GM21423 (cell line): Measurements from ENCODE around the gene NUTM2F.
"Not testable (repeated sequence)": the region's sequence is repeated elsewhere in the genome, so short reads cannot be mapped to it uniquely, and the experiment has no call there.

Source experiments
- ATAC-seq: cut with Tn5 transposase; IDR thresholded peaks from one replicate; pipeline ENCODE4 v1.9.1; 2021; ENCODE audit warnings: mild to moderate bottlenecking, moderate library complexity; ENCODE audit not compliant: unreplicated experiment

Gene NUTM2F

GRCh38 chr9:94328544-94328943, at the start of gene NUTM2F:
Gene NUTM2F, minus strand, starts transcription at chr9:94328644. Its CDS starts 21 bp downstream, at chr9:94328623.
- ATAC-seq = not testable (repeated sequence)

GRCh38 chr9:94375197-94375596, 46.8 kb upstream of the NUTM2F start:
- peak; percentile 52 for ATAC-seq

GRCh38 chr9:94374176-94375056, 46.0 kb upstream of the NUTM2F start:
- peak; percentile 90 for ATAC-seq

- ATAC-seq = not testable (repeated sequence)
Observed at GRCh38 chr9:94373779-94374175, 45.3 kb upstream of the NUTM2F start.

GRCh38 chr9:94370266-94370665, 41.8 kb upstream of the NUTM2F start:
- not testable (repeated sequence) for ATAC-seq

- ATAC-seq = not testable (repeated sequence)
Observed at GRCh38 chr9:94364093-94364614, 35.7 kb upstream of the NUTM2F start.

- not testable (repeated sequence) for ATAC-seq
Observed at GRCh38 chr9:94357158-94357557, 28.7 kb upstream of the NUTM2F start.

- not testable (repeated sequence) for ATAC-seq
Observed at GRCh38 chr9:94351901-94352723, 23.7 kb upstream of the NUTM2F start.

GRCh38 chr9:94348754-94349153, 20.3 kb upstream of the NUTM2F start:
- ATAC-seq = not testable (repeated sequence)

- ATAC-seq = not testable (repeated sequence)
Observed at GRCh38 chr9:94347451-94347850, 19.0 kb upstream of the NUTM2F start.

- not testable (repeated sequence) for ATAC-seq
Observed at GRCh38 chr9:94341703-94342102, 13.3 kb upstream of the NUTM2F start.

GRCh38 chr9:94340750-94341149, 12.3 kb upstream of the NUTM2F start:
- ATAC-seq = not testable (repeated sequence)

GRCh38 chr9:94339657-94340056, 11.2 kb upstream of the NUTM2F start:
- not testable (repeated sequence) for ATAC-seq

- not testable (repeated sequence) for ATAC-seq
Observed at GRCh38 chr9:94338723-94339122, 10.3 kb upstream of the NUTM2F start.

GRCh38 chr9:94336445-94336844, 8.0 kb upstream of the NUTM2F start:
- ATAC-seq = not testable (repeated sequence)

- not testable (repeated sequence) for ATAC-seq
Observed at GRCh38 chr9:94325583-94325982, 2.9 kb downstream of the NUTM2F start.

GRCh38 chr9:94323153-94323798, 5.2 kb downstream of the NUTM2F start:
- ATAC-seq = not testable (repeated sequence)

- ATAC-seq = not testable (repeated sequence)
Observed at GRCh38 chr9:94322342-94322940, 6.0 kb downstream of the NUTM2F start.

GRCh38 chr9:94317949-94318657, 10.3 kb downstream of the NUTM2F start:
- not testable (repeated sequence) for ATAC-seq

- not testable (repeated sequence) for ATAC-seq
Observed at GRCh38 chr9:94316236-94316635, 12.2 kb downstream of the NUTM2F start.
